ENCODE data around the gene BPIFB1. TPM values are rescaled to one million over a fixed set of nuclear protein-coding genes. Genes with fewer than 3 reads are reported as not detected.

Gene BPIFB1
- total RNA-seq, 2 experiments from 2014 or later: not detected

DNA sequence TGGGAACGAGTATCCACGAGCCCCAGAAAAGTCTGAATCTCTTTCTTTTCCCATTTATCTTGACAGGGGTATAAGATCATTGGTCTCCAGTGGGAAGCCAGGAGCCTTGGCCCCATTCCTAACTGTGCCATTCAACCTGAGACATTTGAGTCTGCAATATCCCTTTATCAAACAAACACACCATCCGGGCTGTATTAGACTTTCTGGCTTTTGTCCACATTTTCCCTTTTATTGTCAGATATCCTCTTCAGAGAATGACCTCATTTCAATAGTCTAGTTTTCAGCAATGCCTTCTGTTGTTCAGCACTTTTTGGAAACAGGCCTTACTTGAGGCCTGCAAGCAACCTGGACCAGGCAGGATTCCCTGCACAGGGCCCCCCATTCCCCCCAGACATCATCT, 31.5 kb upstream of the BPIFB1 start:
- no peaks in the 10 kb centered on the region for H3K4me1 Mint-ChIP-seq (ENCODE audit: low read depth)
- H3K36me3 Mint-ChIP-seq: no peaks in the 10 kb centered on the region
- ChIA-PET POLR2A (no interaction called here), CTCF (no interaction called here)
- H3K9me3 Mint-ChIP-seq: no peaks in the 10 kb centered on the region
- intact Hi-C loops (cut with micrococcal nuclease): no loop called here
- H3K4me3 Mint-ChIP-seq: no peak overlapping the region
- H3K27ac Mint-ChIP-seq: no peak overlapping the region
- peaks cover 6% of the 10 kb centered on the region for H3K27me3 Mint-ChIP-seq
- no peak for DNase-seq

DNA sequence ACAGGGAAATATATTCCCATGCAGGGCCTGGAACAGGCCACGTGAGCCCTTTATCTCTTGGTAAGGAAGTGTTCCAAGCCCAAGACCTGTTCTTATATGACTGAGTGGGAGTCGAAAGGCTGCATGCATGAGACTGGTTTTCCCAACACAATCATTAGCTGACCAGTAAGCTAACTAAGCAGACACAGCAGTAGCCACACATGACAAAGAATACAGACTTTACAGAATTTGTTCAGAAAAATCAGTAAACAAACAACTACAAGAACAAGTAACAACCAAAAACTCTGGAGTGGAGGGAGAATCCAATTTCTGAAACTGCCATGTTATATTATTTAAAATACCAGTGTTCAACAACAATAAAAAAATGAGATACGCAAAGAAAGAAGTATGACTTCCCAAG, 30.6 kb upstream of the BPIFB1 start:
- ChIA-PET CTCF (no interaction called here), POLR2A (no interaction called here)

DNA sequence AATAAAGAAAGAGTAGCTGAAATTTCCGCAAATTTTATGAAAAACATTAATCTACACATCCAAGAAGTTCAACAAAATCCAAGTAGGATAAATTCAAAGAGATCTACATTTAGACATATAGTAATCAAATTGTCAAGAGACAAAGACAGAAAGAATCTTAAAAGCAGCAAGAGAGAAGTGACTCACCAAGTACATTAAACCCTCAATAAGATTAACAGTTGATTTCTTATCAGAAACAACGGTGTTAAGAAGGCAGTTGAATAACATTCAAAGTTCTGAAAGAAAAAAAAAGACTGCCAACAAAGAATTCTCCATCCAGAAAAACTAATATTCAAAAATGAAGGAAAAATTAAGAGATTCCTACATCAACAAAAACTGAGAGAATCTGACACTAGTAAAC, 28.0 kb upstream of the BPIFB1 start:
- ChIA-PET POLR2A (no interaction called here), CTCF (no interaction called here)
- Mint-ChIP-seq H3K27me3 (peaks cover 9% of the 10 kb centered on the region), H3K4me1 (ENCODE audit: low read depth) (no peaks in the 10 kb centered on the region), H3K36me3 (no peaks in the 10 kb centered on the region), H3K4me3 (no peak overlapping the region), H3K27ac (no peak overlapping the region), H3K9me3 (no peaks in the 10 kb centered on the region)
- intact Hi-C loops (cut with micrococcal nuclease): no loop called here
- DNase-seq: no peak

More for the DNA sequence above, 30.6 kb upstream of the BPIFB1 start:
- Mint-ChIP-seq H3K4me3 (no peak overlapping the region), H3K27ac (no peak overlapping the region), H3K9me3 (no peaks in the 10 kb centered on the region), H3K27me3 (peaks cover 9% of the 10 kb centered on the region), H3K4me1 (ENCODE audit: low read depth) (no peaks in the 10 kb centered on the region), H3K36me3 (no peaks in the 10 kb centered on the region)
- intact Hi-C loops (cut with micrococcal nuclease): no loop called here
- no peak for DNase-seq

DNA sequence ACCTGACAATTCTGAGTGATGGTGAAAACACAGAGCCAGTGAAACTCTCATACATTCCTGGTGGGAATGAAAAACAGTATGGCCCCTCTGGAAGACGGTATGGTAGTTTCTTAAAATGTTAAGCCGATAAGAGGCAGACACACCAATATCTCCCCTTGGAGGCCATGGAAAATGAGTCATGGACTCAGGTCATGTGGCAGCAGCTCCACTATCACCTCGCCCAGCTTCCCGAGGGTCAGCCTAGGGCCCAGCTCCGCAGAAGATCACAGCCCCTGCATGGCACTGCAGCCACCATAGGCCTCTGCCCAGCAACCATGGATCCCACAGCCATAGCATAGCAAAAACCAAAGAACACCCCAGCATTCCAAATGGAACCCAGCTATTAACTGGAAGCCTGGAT, 25.8 kb upstream of the BPIFB1 start:
- Mint-ChIP-seq H3K27ac (no peak overlapping the region), H3K27me3 (peaks cover 17% of the 10 kb centered on the region), H3K4me3 (no peak overlapping the region), H3K4me1 (ENCODE audit: low read depth) (no peaks in the 10 kb centered on the region), H3K36me3 (no peaks in the 10 kb centered on the region), H3K9me3 (no peaks in the 10 kb centered on the region)
- no peak for DNase-seq
- ChIA-PET POLR2A (no interaction called here), CTCF (no interaction called here)
- intact Hi-C loops (cut with micrococcal nuclease): no loop called here

DNA sequence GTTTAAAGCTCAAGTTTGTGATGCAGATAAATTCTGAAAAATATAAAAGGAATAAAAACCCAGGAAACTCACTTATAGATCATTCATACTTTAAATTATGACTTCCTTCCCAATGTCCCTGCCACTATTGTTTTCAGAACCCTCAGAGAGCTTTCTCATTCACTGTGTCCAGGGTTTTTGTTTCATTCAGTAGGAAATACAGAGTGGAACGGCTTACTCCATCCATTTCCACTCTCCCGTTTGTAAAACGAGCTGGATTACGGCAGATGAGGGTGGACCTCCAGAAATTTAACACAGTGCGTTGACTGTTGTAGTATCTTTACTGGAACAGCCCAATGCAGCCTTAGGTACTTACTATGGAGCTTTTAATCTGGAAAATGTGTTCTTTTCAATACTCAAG, 23.6 kb upstream of the BPIFB1 start:
- no peak overlapping the region for H3K4me3 Mint-ChIP-seq
- H3K27ac Mint-ChIP-seq: no peak overlapping the region

DNA sequence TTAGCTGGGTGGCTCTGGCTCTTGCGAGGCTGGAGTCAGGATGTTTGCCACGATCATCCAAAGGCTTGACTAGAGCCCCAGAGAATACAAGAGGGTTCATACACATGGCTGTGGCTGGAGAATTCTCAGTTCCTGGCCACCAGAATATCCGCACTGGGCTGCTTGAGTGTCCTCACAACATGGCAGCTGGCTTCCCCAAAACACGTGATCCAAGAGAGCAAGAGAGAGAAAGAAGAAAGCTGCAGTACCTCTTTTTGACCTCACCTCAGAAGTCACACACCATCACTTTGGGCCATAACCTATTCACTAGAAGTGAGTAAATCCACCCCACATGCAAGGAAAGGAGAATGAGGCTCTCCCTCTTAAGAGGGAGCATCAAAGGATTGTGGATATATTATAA, 21.5 kb upstream of the BPIFB1 start:
- intact Hi-C loops (cut with micrococcal nuclease): no loop called here
- Mint-ChIP-seq H3K27ac (no peak overlapping the region), H3K36me3 (no peaks in the 10 kb centered on the region), H3K27me3 (peaks cover 22% of the 10 kb centered on the region), H3K4me3 (no peak overlapping the region), H3K9me3 (no peaks in the 10 kb centered on the region), H3K4me1 (ENCODE audit: low read depth) (no peaks in the 10 kb centered on the region)
- ChIA-PET CTCF (interaction anchor here (0.6 to 2.5 kb wide), 2 partner anchors 31 to 1302 kb away, joined by 3 to 18 read pairs; no protein-coding TSS in a partner anchor), POLR2A (no interaction called here)
- DNase-seq: no peak

More for the DNA sequence above, 23.6 kb upstream of the BPIFB1 start:
- H3K4me1 Mint-ChIP-seq (ENCODE audit: low read depth): no peaks in the 10 kb centered on the region
- no peaks in the 10 kb centered on the region for H3K36me3 Mint-ChIP-seq
- ChIA-PET POLR2A (no interaction called here), CTCF (interaction anchor here (2.1 kb wide), 1 partner anchor 33 kb away, joined by 8 read pairs; no protein-coding TSS in a partner anchor)
- no peaks in the 10 kb centered on the region for H3K9me3 Mint-ChIP-seq
- no peak for DNase-seq
- peaks cover 20% of the 10 kb centered on the region for H3K27me3 Mint-ChIP-seq
- intact Hi-C loops (cut with micrococcal nuclease): no loop called here

DNA sequence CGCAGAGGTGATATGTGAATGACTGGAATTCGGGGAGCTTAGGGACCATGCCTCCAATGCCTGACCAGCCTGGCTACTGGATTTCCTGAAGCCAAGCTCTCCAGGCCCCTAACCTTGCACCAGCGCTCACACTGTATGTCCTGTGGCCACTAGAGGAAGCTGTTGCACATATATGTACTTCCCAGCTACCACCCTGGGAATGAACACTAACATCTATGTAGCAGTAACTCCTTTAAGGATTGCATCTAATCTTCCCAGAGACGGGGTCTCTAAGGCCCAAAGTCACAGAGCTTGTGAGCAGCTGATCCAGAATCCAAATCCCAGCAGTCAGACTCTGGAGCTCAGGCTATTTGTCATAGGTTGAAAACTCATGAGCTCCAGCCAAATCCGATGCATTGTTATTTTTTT, 20.4 kb upstream of the BPIFB1 start:
- intact Hi-C loops (cut with micrococcal nuclease): no loop called here
- DNase-seq: peak; percentile 19
- ChIA-PET POLR2A (interaction anchor here (0.6 kb wide), 1 partner anchor 28 kb away, joined by 3 read pairs; no protein-coding TSS in a partner anchor), CTCF (interaction anchor here (0.8 to 2.5 kb wide), 6 partner anchors 11 to 37 kb away, joined by 5 to 18 read pairs (median 6); no protein-coding TSS in a partner anchor)
- Mint-ChIP-seq H3K27me3 (peaks cover 21% of the 10 kb centered on the region), H3K4me3 (no peak overlapping the region), H3K27ac (no peak overlapping the region), H3K9me3 (no peaks in the 10 kb centered on the region), H3K4me1 (ENCODE audit: low read depth) (no peaks in the 10 kb centered on the region), H3K36me3 (no peaks in the 10 kb centered on the region)

DNA sequence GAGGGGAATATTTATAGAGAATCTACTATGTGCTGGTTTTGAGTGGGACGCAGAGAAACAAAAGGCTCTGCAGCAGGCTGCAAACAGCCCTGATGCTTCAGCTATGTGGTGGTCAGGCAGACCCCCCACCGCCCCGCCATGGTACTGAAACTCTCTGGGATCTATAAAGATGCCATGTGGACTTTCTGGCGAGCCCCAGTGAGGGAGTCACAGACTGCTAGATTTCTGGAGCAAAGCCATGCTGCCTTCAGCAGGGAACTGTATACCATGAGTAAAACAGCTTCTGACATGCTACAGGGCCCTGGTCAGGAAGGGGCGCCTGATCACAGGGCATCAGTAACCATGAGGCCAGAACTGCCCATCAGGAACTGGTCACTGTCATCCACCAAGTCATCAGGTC, 19.2 kb upstream of the BPIFB1 start:
- no peak for DNase-seq
- Mint-ChIP-seq H3K9me3 (no peaks in the 10 kb centered on the region), H3K36me3 (no peaks in the 10 kb centered on the region), H3K4me1 (ENCODE audit: low read depth) (no peaks in the 10 kb centered on the region), H3K27me3 (peaks cover 25% of the 10 kb centered on the region), H3K4me3 (no peak overlapping the region), H3K27ac (no peak overlapping the region)
- CTCF ChIA-PET: interaction anchor here (1.1 kb wide), 1 partner anchor 23 kb away, joined by 3 read pairs; no protein-coding TSS in a partner anchor
- intact Hi-C loops (cut with micrococcal nuclease): no loop called here
- POLR2A ChIA-PET: no interaction called here

DNA sequence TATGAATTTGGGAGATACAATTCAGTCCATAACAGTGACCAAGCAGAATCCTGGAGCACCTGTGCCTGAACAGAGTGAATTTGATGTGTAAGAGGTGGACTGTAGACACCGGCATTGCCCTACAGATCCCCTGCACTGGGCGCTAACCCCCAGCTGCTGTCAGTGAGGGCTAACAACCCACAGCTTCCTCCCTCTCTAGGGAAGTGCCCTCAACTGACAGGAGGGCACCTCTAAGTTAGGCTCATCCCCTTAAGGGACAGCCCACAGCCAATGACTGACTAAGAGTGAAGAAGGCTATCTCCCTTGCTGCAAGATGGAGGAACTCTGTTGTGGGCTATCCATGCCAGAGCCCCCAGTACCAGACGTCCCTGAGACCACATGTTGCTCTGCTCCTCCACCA, 15.3 kb upstream of the BPIFB1 start:
- peaks cover 16% of the 10 kb centered on the region for H3K27me3 Mint-ChIP-seq
- CTCF ChIA-PET: no interaction called here

DNA sequence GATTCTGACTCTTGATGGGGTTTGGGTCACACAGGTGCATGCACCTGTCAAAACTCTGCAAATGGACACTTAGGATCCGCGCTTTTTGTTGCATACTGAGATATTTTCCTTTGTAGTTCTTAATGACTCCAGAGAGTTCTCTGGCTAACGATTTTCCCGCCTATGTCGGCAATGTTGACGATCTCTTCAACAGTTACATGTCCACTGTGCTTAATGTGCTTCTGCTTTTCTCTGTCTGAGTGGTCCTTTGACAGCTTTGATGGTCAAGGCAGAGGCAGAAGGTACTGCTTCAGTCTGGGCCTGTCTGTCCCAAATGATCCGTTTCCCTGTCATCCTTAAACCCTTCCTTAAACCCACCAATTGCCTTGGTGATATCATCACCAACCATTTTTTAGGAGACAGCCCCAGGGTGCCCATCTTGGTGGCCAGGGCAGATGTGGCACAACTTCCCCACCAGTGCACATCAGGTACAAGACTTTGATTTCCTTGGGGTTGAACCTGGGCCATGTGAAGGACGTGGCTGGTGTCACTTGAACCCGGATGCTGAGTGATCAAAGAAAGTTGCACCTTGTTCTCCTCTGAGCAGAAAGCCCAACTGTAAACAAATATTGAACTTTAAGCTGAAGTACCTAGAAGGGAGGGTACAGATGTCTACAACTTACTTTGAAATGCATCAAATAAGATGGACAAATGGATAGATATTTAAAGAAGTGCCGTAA, 10.7 kb upstream of the BPIFB1 start:
- POLR2A ChIA-PET: no interaction called here
- intact Hi-C loops (cut with micrococcal nuclease): no loop called here
- no peak for DNase-seq

More for the DNA sequence above, 15.3 kb upstream of the BPIFB1 start:
- no peaks in the 10 kb centered on the region for H3K4me1 Mint-ChIP-seq (ENCODE audit: low read depth)
- no peaks in the 10 kb centered on the region for H3K9me3 Mint-ChIP-seq
- H3K36me3 Mint-ChIP-seq: no peaks in the 10 kb centered on the region
- intact Hi-C loops (cut with micrococcal nuclease): no loop called here
- no peak overlapping the region for H3K4me3 Mint-ChIP-seq
- no peak for DNase-seq
- no peak overlapping the region for H3K27ac Mint-ChIP-seq
- POLR2A ChIA-PET: no interaction called here

DNA sequence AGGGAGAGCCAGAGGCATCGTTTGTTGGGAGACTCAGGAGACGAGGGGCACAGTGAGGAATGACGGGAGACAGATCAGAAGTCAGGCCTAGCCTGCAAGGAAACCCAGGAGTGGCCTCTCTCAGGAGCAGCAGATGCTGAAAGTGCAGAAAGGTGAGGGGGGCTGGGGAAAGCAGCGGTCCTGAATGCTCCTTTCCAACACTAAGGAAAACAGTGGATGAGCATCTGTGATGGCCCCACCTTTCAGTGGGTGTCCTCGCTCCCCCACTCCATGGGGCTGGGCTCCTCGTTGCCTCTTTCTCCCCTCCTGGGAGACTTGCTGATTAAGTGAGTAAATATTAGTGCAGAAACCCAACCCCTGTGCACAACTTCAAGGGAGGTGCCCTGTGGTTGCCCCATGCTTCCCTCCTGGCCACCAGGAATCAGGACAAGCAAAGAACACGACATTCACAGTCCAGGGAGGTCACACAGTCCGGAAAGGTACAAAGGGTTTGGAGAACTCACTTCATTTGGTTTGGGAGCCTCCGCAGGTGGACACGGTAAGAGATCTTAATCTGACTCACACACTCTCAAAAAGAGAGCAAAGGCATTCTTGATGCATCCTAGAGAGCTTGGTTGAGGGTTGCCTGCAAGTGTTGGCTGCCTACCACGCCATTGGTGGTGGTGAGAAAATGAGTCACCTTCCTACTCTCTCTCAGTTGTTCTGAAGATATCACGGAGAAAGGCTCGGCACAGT, 9.7 kb upstream of the BPIFB1 start:
- peak; percentile 48 for DNase-seq

More for the DNA sequence above, 10.7 kb upstream of the BPIFB1 start:
- H3K27ac Mint-ChIP-seq: no peak overlapping the region
- H3K4me1 Mint-ChIP-seq (ENCODE audit: low read depth): no peaks in the 10 kb centered on the region
- no peaks in the 10 kb centered on the region for H3K9me3 Mint-ChIP-seq
- CTCF ChIA-PET: no interaction called here
- peaks cover 8% of the 10 kb centered on the region for H3K27me3 Mint-ChIP-seq
- H3K36me3 Mint-ChIP-seq: no peaks in the 10 kb centered on the region
- H3K4me3 Mint-ChIP-seq: no peak overlapping the region

DNA sequence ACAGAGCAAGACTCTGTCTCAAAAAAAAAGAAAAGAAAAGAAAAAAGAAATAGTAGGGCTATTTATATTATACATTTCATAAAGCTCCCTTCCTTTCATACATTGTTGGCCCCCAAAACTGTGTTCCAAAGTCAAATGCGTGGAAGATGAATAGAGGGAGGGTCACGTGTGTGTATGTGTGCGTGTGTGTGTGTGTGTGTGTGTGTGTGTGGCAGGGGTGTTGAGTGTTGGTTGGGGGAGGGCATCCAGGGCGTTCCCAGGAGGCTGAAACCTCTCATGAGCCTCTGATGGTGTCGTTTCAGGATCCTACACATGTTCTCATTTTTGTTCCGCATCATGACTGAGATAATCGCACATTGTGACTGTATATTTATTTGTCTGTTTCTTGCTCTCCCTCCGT, 7.8 kb upstream of the BPIFB1 start:
- CTCF ChIA-PET: interaction anchor here (2.0 kb wide), 1 partner anchor 12 kb away, joined by 6 read pairs; no protein-coding TSS in a partner anchor
- peaks cover 5% of the 10 kb centered on the region for H3K27me3 Mint-ChIP-seq
- POLR2A ChIA-PET: no interaction called here
- no peaks in the 10 kb centered on the region for H3K36me3 Mint-ChIP-seq
- H3K4me3 Mint-ChIP-seq: no peak overlapping the region
- no peak for DNase-seq
- no peaks in the 10 kb centered on the region for H3K9me3 Mint-ChIP-seq
- H3K27ac Mint-ChIP-seq: no peak overlapping the region
- intact Hi-C loops (cut with micrococcal nuclease): no loop called here
- H3K4me1 Mint-ChIP-seq (ENCODE audit: low read depth): no peaks in the 10 kb centered on the region

More for the DNA sequence above, 9.7 kb upstream of the BPIFB1 start:
- Mint-ChIP-seq H3K27me3 (peaks cover 2% of the 10 kb centered on the region), H3K27ac (no peak overlapping the region), H3K4me1 (ENCODE audit: low read depth) (no peaks in the 10 kb centered on the region), H3K4me3 (no peak overlapping the region), H3K36me3 (no peaks in the 10 kb centered on the region), H3K9me3 (no peaks in the 10 kb centered on the region)
- intact Hi-C loops (cut with micrococcal nuclease): no loop called here
- CTCF ChIA-PET: interaction anchor here (1.0 to 2.0 kb wide), 2 partner anchors 10 to 19 kb away, joined by 4 to 6 read pairs; no protein-coding TSS in a partner anchor
- POLR2A ChIA-PET: no interaction called here
